ENCODE results near the gene SPATA31D1.

Gene SPATA31D1

DNA sequence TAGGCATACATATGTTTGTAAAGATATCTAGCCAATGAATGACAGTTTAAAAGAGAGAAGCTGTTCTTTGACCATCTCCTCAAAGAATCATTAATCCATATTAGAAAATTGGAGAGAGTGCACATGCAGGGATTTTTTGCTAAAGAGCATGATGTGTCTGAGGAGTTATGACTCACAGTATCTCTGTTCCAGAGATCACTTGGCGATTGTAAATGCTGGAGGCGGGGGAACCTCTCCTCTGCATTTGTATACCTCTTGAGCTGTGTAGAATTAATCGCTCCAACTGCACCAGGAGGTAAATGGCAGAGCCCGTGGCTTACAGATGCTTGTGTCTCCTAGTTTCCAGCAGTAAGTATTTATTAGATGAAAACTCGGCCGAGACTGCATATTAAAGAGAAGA lies 3.6 kb upstream of the SPATA31D1 start:
- POLR2A ChIA-PET: no interaction called here
- CTCF ChIA-PET: no interaction called here
- TF ChIP-seq, protein P1, sequence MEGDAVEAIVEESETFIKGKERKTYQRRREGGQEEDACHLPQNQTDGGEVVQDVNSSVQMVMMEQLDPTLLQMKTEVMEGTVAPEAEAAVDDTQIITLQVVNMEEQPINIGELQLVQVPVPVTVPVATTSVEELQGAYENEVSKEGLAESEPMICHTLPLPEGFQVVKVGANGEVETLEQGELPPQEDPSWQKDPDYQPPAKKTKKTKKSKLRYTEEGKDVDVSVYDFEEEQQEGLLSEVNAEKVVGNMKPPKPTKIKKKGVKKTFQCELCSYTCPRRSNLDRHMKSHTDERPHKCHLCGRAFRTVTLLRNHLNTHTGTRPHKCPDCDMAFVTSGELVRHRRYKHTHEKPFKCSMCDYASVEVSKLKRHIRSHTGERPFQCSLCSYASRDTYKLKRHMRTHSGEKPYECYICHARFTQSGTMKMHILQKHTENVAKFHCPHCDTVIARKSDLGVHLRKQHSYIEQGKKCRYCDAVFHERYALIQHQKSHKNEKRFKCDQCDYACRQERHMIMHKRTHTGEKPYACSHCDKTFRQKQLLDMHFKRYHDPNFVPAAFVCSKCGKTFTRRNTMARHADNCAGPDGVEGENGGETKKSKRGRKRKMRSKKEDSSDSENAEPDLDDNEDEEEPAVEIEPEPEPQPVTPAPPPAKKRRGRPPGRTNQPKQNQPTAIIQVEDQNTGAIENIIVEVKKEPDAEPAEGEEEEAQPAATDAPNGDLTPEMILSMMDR (IDR thresholded peaks at IDR 0.05; ENCODE audit: insufficient read depth, low read length, missing control alignments): no peak
- DNase-seq (ENCODE audit: low read depth, low spot score): no peak
- no peak overlapping the region for H3K4me3 ChIP-seq (ENCODE audit: low read depth, low read length)

- CTCF ChIA-PET: no interaction called here
- H3K4me3 ChIP-seq (ENCODE audit: low read depth, low read length): no peak overlapping the region
- DNase-seq (ENCODE audit: low read depth, low spot score): no peak
- POLR2A ChIA-PET: no interaction called here
- TF ChIP-seq, protein P1 (IDR thresholded peaks at IDR 0.05; ENCODE audit: insufficient read depth, low read length, missing control alignments): no peak
Observed at GRCh38 chr9:81986051-81986450, 2.5 kb upstream of the SPATA31D1 start.

GRCh38 chr9:81989700-81990099 lies 1.1 kb downstream of the SPATA31D1 start:
- CTCF ChIA-PET: no interaction called here
- TF ChIP-seq, protein P1 (IDR thresholded peaks at IDR 0.05; ENCODE audit: insufficient read depth, low read length, missing control alignments): no peak
- no peak overlapping the region for H3K4me3 ChIP-seq (ENCODE audit: low read depth, low read length)
- DNase-seq (ENCODE audit: low read depth, low spot score): no peak
- POLR2A ChIA-PET: no interaction called here

DNA sequence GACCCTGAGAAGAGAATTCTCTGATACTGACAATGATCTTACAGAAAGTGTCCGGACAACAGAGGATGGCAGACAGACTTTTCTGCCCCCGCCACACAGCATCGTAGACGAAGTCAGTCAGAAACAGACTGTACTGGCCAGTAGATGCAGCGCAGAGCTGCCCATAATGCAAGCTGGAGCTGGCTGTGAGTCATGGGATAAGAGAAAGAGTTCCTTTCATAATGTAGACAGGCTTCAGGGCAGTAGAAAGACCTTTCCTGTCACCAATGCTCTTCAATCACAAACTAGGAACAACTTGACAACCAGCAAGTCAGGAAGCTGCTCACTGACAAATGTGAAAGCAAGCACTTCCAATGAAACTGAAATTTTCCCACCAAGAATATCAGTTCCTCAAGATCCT lies 5.1 kb downstream of the SPATA31D1 start:
- no peak for DNase-seq (ENCODE audit: low read depth, low spot score)
- POLR2A ChIA-PET: no interaction called here
- CTCF ChIA-PET: no interaction called here
- TF ChIP-seq, protein P1 (IDR thresholded peaks at IDR 0.05; ENCODE audit: insufficient read depth, low read length, missing control alignments): no peak
- no peak overlapping the region for H3K4me3 ChIP-seq (ENCODE audit: low read depth, low read length)

- DNase-seq (ENCODE audit: low read depth, low spot score): no peak
- no peak overlapping the region for H3K4me3 ChIP-seq (ENCODE audit: low read depth, low read length)
- POLR2A ChIA-PET: no interaction called here
- CTCF ChIA-PET: no interaction called here
- TF ChIP-seq, protein P1 (IDR thresholded peaks at IDR 0.05; ENCODE audit: insufficient read depth, low read length, missing control alignments): no peak
Observed at GRCh38 chr9:81999806-82000205, 11.2 kb downstream of the SPATA31D1 start.

DNA sequence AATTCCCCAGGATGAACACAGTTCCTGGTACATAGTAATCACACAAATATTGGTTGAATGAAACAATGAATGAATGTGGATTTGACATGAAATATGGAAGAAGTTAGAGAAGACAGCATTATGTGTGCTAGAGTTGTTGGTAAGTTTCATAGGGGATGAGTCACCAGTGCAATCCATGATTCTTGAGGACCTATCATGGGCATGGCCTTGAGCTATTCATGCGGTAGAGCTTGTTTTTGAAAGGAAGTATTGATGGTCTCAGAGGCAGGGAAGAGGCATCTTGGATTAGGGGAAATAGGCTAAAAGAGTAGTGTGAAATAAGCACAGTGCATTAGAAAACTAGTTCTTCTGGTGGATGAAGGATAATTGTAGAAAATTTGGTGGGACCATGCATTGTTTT lies 22.1 kb downstream of the SPATA31D1 start:
- ChIA-PET CTCF (no interaction called here), POLR2A (no interaction called here)
- no peak overlapping the region for H3K4me3 ChIP-seq (ENCODE audit: low read depth, low read length)
- no peak for DNase-seq (ENCODE audit: low read depth, low spot score)
- TF ChIP-seq, protein P1 (IDR thresholded peaks at IDR 0.05; ENCODE audit: insufficient read depth, low read length, missing control alignments): no peak

Measured in AG04449 (cell line).